ENCODE data around the gene CST3. TPM values are rescaled to one million over a fixed set of nuclear protein-coding genes. Genes with fewer than 3 reads are reported as not detected.

Gene CST3
- total RNA-seq, 1 experiment from 2014 or later, result 158 TPM

DNA sequence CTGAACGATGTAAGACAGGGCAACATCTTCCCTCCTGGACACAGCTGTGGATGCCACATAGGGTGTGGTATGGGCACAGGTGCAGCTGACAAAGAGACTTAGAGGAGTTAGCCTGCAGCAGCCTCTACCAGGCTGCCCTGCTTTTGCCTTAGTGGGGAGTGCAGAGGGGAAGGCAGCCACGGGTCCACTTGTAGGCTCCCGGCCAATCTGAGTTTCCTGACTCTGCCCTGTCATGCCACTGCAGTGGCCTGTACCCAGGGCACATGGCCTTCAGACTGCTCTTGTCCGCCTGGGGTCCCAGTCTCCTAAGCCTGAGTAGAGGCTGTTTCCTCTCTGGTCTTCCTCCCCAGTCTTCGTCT is 52.3 kb downstream of the CST3 start:
- ChIA-PET POLR2A (no interaction called here), CTCF (no interaction called here)
- TF ChIP-seq, protein P1, sequence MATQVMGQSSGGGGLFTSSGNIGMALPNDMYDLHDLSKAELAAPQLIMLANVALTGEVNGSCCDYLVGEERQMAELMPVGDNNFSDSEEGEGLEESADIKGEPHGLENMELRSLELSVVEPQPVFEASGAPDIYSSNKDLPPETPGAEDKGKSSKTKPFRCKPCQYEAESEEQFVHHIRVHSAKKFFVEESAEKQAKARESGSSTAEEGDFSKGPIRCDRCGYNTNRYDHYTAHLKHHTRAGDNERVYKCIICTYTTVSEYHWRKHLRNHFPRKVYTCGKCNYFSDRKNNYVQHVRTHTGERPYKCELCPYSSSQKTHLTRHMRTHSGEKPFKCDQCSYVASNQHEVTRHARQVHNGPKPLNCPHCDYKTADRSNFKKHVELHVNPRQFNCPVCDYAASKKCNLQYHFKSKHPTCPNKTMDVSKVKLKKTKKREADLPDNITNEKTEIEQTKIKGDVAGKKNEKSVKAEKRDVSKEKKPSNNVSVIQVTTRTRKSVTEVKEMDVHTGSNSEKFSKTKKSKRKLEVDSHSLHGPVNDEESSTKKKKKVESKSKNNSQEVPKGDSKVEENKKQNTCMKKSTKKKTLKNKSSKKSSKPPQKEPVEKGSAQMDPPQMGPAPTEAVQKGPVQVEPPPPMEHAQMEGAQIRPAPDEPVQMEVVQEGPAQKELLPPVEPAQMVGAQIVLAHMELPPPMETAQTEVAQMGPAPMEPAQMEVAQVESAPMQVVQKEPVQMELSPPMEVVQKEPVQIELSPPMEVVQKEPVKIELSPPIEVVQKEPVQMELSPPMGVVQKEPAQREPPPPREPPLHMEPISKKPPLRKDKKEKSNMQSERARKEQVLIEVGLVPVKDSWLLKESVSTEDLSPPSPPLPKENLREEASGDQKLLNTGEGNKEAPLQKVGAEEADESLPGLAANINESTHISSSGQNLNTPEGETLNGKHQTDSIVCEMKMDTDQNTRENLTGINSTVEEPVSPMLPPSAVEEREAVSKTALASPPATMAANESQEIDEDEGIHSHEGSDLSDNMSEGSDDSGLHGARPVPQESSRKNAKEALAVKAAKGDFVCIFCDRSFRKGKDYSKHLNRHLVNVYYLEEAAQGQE (IDR thresholded peaks at IDR 0.05; ENCODE audit: insufficient read depth in 1 of 2, low read depth in 2 of 2, low read length in 1 of 2), result no peak
- TF ChIP-seq POLR2AphosphoS5 (IDR thresholded peaks at IDR 0.05; ENCODE audit: low read depth, low read length), result no peak
- TF ChIP-seq, protein P2, sequence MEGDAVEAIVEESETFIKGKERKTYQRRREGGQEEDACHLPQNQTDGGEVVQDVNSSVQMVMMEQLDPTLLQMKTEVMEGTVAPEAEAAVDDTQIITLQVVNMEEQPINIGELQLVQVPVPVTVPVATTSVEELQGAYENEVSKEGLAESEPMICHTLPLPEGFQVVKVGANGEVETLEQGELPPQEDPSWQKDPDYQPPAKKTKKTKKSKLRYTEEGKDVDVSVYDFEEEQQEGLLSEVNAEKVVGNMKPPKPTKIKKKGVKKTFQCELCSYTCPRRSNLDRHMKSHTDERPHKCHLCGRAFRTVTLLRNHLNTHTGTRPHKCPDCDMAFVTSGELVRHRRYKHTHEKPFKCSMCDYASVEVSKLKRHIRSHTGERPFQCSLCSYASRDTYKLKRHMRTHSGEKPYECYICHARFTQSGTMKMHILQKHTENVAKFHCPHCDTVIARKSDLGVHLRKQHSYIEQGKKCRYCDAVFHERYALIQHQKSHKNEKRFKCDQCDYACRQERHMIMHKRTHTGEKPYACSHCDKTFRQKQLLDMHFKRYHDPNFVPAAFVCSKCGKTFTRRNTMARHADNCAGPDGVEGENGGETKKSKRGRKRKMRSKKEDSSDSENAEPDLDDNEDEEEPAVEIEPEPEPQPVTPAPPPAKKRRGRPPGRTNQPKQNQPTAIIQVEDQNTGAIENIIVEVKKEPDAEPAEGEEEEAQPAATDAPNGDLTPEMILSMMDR (IDR thresholded peaks at IDR 0.05), result no peak
- no peak for TF ChIP-seq TCF7L2 (IDR thresholded peaks at IDR 0.05; ENCODE audit: low read depth, low read length)
- no peak for TF ChIP-seq SIN3A (IDR thresholded peaks at IDR 0.05; ENCODE audit: borderline replicate concordance, insufficient read depth, low read depth, low read length)
- DNase-seq (ENCODE audit: low read depth, low spot score) (no peak), ATAC-seq (no peak)
- H3K27me3 ChIP-seq (ENCODE audit: control insufficient read depth, insufficient read depth, low read length), result 0 out of 2 replicates have a peak, but pooled peaks cover 2% of the 10 kb centered on the region
- H3K36me3 ChIP-seq (ENCODE audit: control insufficient read depth, insufficient read depth, low read length), result no peaks in the 10 kb centered on the region
- in situ Hi-C loops (cut with HindIII; ENCODE audit: low pct_unique_long_range_greater_than_20kb, low sequenced_read_pairs), result no loop called here
- no peaks in the 10 kb centered on the region for H3K4me1 ChIP-seq (ENCODE audit: control insufficient read depth, insufficient read depth, low read length)
- no peak overlapping the region for H3K4me3 ChIP-seq (ENCODE audit: low read depth in 2 of 2, low read length in 2 of 2)
- BruUV-seq (replicated peaks), result no TSS peak
- H3K9me3 ChIP-seq (ENCODE audit: control insufficient read depth, insufficient read depth, low read depth, low read length), result no peaks in the 10 kb centered on the region
- H3K27ac ChIP-seq (ENCODE audit: low read length), result no peak overlapping the region
- intact Hi-C loops (cut with micrococcal nuclease; ENCODE audit: unreplicated experiment), result no loop called here

DNA sequence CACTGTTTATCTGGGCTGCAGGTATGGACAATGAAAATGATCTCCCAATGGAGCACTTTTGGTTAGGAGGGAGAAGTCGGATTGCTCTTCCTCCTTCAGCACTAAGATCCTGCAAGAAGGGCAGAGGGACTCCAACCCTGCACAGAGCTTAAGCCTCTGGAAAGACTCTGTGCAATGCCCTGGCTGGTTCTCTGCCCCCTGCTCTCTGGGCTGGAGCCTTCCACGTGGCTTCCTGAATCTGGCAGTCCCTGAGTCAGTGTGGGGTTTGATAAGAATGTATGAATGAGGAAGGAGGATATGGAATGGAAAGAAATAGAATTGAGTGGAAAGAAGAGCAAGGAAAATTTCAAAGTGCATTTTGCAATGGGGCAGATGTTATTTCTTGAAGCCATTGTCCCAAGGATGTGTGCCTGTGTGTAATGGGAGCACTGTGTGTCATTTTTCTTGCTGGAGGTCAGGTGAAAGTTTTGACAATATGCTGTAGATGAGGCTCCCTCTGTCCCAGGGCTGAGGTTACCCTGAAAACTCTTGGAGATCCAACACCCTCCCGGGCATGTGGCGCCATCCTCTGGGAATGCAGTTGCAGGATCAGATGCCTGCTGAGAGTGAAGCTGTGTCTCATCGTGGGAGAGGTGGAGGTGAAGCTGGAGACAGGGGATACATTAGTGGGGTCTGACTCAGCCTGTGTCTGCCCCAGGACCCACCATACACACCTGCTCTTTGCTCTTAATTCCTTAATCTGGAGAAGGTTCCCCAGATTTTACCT is 53.1 kb downstream of the CST3 start:
- in situ Hi-C loops (cut with HindIII; ENCODE audit: low pct_unique_long_range_greater_than_20kb, low sequenced_read_pairs), result no loop called here
- TF ChIP-seq POLR2AphosphoS5 (IDR thresholded peaks at IDR 0.05; ENCODE audit: low read depth, low read length) (no peak), SIN3A (IDR thresholded peaks at IDR 0.05; ENCODE audit: borderline replicate concordance, insufficient read depth, low read depth, low read length) (no peak), TCF7L2 (IDR thresholded peaks at IDR 0.05; ENCODE audit: low read depth, low read length) (no peak)
- TF ChIP-seq, protein P2 (IDR thresholded peaks at IDR 0.05), result no peak
- TF ChIP-seq, protein P1 (IDR thresholded peaks at IDR 0.05; ENCODE audit: insufficient read depth in 1 of 2, low read depth in 2 of 2, low read length in 1 of 2), result no peak
- ChIA-PET POLR2A (no interaction called here), CTCF (no interaction called here)
- BruUV-seq (replicated peaks), result no TSS peak
- Histone ChIP-seq H3K4me1 (ENCODE audit: control insufficient read depth, insufficient read depth, low read length) (no peaks in the 10 kb centered on the region), H3K27me3 (ENCODE audit: control insufficient read depth, insufficient read depth, low read length) (0 out of 2 replicates have a peak, but pooled peaks cover 2% of the 10 kb centered on the region), H3K36me3 (ENCODE audit: control insufficient read depth, insufficient read depth, low read length) (no peaks in the 10 kb centered on the region), H3K9me3 (ENCODE audit: control insufficient read depth, insufficient read depth, low read depth, low read length) (no peaks in the 10 kb centered on the region), H3K27ac (ENCODE audit: low read length) (no peak overlapping the region), H3K4me3 (ENCODE audit: low read depth in 2 of 2, low read length in 2 of 2) (no peak overlapping the region)
- ATAC-seq (no peak), DNase-seq (ENCODE audit: low read depth, low spot score) (no peak)
- intact Hi-C loops (cut with micrococcal nuclease; ENCODE audit: unreplicated experiment), result no loop called here
